D721Med (cell line): ENCODE measurements around the gene SBF2.

Source experiments
- DNase-seq: peaks from one replicate; pipeline ENCODE4 v3.0.0; 2011; ENCODE audit warnings: low spot score; ENCODE audit not compliant: insufficient read length
- FAIRE-seq: peaks from 2 replicates; lab custom pipeline; 2011; peaks lifted over from hg19 to GRCh38; lab: Jason Lieb, UNC
- TF ChIP-seq, protein P1 (sequence below): IDR thresholded peaks from 2 replicates; pipeline ENCODE4 v1.5.1; 2012; ENCODE audit warnings: mild to moderate bottlenecking, control low read depth; ENCODE audit not compliant: insufficient read depth; ENCODE audit errors: missing control alignments

SBF2 gene

DNA sequence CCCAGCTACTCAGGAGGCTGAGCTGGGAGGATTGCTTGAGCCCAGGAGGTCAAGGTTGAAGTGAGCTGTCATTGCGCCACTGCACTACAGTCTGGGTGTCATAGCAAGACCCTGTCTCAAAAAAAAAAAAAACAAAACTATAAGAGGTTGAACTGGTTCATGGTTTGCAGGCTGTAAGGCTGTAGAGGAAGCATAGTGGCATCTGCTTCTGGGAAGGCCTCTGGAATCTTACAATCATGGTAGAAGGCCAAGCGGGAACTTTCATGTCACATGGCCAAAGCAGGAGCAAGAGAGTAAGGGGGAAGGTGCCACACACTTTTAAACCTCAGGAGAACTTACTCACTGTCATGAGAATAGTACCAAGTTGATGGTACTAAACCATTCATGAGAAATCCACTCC, 520.5 kb downstream of the SBF2 start:
- DNase-seq (no peak), FAIRE-seq (no peak)
- TF ChIP-seq, protein P1, sequence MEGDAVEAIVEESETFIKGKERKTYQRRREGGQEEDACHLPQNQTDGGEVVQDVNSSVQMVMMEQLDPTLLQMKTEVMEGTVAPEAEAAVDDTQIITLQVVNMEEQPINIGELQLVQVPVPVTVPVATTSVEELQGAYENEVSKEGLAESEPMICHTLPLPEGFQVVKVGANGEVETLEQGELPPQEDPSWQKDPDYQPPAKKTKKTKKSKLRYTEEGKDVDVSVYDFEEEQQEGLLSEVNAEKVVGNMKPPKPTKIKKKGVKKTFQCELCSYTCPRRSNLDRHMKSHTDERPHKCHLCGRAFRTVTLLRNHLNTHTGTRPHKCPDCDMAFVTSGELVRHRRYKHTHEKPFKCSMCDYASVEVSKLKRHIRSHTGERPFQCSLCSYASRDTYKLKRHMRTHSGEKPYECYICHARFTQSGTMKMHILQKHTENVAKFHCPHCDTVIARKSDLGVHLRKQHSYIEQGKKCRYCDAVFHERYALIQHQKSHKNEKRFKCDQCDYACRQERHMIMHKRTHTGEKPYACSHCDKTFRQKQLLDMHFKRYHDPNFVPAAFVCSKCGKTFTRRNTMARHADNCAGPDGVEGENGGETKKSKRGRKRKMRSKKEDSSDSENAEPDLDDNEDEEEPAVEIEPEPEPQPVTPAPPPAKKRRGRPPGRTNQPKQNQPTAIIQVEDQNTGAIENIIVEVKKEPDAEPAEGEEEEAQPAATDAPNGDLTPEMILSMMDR, result no peak

DNA sequence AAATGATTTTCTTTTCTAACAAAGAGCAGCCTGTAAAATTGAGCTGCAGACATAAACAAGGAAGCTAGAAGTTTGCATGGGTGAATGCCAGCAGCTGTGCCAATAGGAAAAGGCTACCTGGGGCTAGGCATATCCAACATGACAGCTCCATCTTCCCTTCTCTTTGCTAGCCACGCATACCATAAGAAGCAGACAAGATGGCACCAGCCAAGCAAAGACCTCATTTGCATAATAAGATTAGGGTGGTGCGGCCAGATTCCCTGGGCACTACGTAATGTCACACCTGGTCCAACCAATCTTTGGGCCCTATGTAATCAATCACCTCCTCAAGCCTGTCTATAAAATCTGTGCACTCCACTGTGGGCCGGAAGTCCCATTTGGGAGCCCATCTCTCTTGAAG, 521.8 kb downstream of the SBF2 start:
- DNase-seq (no peak), FAIRE-seq (no peak)
- TF ChIP-seq, protein P1, result no peak

GRCh38 chr11:9771071-9771511, 522.9 kb downstream of the SBF2 start:
- TF ChIP-seq, protein P1, result no peak
- DNase-seq (no peak), FAIRE-seq (no peak)

DNA sequence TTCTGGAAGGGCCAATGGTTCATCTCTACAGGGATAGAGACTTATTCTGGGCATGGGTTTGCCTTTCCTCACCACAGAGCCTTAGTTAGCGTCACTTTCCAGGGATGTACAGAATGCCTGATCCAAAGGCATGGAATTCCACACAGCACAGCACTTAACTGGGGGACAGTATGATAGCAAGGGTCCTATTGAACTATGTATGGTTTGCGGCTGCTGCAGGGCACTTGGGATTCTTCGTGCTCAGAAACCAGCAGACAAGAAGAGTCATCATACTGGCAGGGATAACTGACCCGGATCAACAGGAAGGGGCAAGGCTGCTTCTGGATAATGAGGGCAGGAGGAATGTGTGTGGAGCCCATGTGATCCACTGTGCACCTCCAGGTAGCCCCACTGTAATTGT, 524.4 kb downstream of the SBF2 start:
- TF ChIP-seq, protein P1, result no peak
- DNase-seq (no peak), FAIRE-seq (no peak)

DNA sequence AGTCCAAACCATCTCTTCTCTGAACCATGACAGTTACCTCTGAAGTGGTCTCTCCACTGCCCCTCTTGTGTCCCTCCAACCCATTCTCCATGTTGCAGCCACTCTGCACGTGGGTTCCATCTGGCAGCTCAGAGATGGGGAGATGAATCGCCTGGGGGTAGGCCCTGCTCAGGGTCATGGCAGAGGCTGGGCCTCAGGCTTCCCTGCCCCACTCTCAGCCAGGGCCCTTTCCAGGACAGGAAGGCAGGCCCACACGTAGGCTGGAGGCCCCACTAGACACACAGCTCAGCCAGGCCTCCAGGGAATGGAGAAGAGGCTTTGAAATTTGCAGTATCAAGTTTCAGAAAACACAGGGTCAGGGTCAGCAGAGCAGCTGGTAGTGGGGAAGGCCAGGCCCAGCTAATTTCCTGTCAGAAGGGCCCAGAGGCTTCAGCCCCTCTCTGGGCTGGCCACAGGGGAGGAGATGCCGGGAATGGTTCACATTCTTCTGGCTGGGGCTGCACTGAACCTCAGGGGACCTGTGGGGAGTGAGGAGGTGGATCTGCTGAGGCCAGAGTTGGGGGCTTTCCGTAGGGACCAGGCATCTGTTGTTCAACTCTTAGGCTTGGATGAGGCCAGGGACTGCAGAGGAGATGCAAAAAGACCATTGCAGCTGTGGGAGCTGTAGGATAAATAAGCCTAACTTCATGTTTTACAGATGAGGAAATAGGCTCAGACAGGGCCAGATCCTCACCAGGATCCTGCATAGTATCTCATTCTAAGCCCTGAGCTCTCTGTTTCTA, 528.5 kb downstream of the SBF2 start:
- TF ChIP-seq, protein P1, result no peak
- FAIRE-seq, result no peak
- DNase-seq, result no peak

- FAIRE-seq, result no peak
- TF ChIP-seq, protein P1, result no peak
- no peak for DNase-seq
These were observed 530.7 kb downstream of the SBF2 start for GRCh38 chr11:9763301-9763700.

DNA sequence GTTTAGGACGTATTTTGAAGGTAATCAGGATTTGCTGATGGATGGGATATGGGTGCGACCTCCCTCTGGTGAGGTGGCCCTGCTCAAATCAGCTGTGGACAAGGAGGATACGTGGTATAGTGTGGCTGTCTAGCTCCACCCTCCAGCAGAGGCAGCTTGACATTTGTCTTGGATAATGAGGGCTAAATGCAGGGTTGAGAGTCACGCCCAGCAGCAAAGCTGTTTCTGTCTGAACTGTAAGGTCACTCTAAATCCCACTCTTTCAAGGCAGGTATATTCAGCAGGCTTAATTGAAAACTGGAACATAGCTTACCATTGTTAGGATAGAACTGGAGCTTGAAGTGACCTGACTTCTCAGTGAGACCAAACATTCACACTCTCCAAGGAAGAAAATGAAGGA, 531.5 kb downstream of the SBF2 start:
- DNase-seq, result no peak
- FAIRE-seq, result no peak
- TF ChIP-seq, protein P1, result no peak
